WTC11 (cell line): ENCODE results near the gene ZBTB22. TPM values are rescaled to one million over a fixed set of nuclear protein-coding genes. Genes with fewer than 3 reads are reported as not detected.
"Not testable (repeated sequence)": the region's sequence is repeated elsewhere in the genome, so short reads cannot be mapped to it uniquely, and the experiment has no call there.

ENCODE experiments used
- ATAC-seq: fragments of 200-7000 bp; cut with Tn5 transposase; 2 replicates; pipeline ENCODE4 v1.10.0; 2021; ENCODE audit warnings: mild to moderate bottlenecking, moderate library complexity
- CTCF ChIA-PET: fragments of 300-600 bp; sonication (Branson Sonifier 250); formaldehyde crosslinking; loops from one replicate; lab custom pipeline; 2021; ENCODE audit warnings: antibody characterized with exemption; lab: Charles Lee
- POLR2A ChIA-PET: fragments of 350-600 bp; sonication (Branson Sonifier 250); formaldehyde crosslinking; loops from one replicate; lab custom pipeline; 2021; ENCODE audit warnings: antibody characterized with exemption; lab: Charles Lee
- DNase-seq: peaks from one replicate; pipeline ENCODE4 v3.0.0; 2021; ENCODE audit warnings: low spot score
- H3K27ac Mint-ChIP-seq: 2 replicates; pipeline ENCODE4 v1.8.0; 2021; ENCODE audit warnings: mixed read lengths
- H3K27me3 Mint-ChIP-seq: 2 replicates; pipeline ENCODE4 v1.8.0; 2021; ENCODE audit warnings: low read depth, mild to moderate bottlenecking, moderate library complexity, mixed read lengths
- H3K36me3 Mint-ChIP-seq: 2 replicates; pipeline ENCODE4 v1.8.0; 2021; ENCODE audit warnings: mixed read lengths
- H3K4me1 Mint-ChIP-seq: 2 replicates; pipeline ENCODE4 v1.8.0; 2022; ENCODE audit warnings: mixed read lengths
- H3K4me3 Mint-ChIP-seq: 2 replicates; pipeline ENCODE4 v1.8.0; 2021; ENCODE audit warnings: mild to moderate bottlenecking, moderate library complexity, mixed read lengths
- H3K9me3 Mint-ChIP-seq: 2 replicates; pipeline ENCODE4 v1.8.0; 2021; ENCODE audit warnings: mixed read lengths
- ARID4B ChIP-seq: sonication (generic); formaldehyde crosslinking; IDR thresholded peaks from 2 replicates; pipeline ENCODE4 v1.8.0; 2023; ENCODE audit warnings: missing genetic modification reagents, mild to moderate bottlenecking, borderline replicate concordance
- EMX1 ChIP-seq: fragments of 250-450 bp; sonication (Bioruptor Pico); IDR thresholded peaks from 2 replicates; pipeline ENCODE4 v1.8.0; 2021; ENCODE audit warnings: mild to moderate bottlenecking
- JUN ChIP-seq: sonication (generic); formaldehyde crosslinking; IDR thresholded peaks from 2 replicates; pipeline ENCODE4 v1.8.0; 2023; ENCODE audit warnings: mild to moderate bottlenecking, missing genetic modification reagents
- MAX ChIP-seq: sonication (generic); formaldehyde crosslinking; IDR thresholded peaks from 2 replicates; pipeline ENCODE4 v1.8.0; 2022; ENCODE audit warnings: mild to moderate bottlenecking, missing genetic modification reagents
- MXD4 ChIP-seq: fragments of 250-450 bp; sonication (Bioruptor Pico); IDR thresholded peaks from 2 replicates; pipeline ENCODE4 v1.8.0; 2021; ENCODE audit warnings: mild to moderate bottlenecking, moderate library complexity, borderline replicate concordance
- NFATC4 ChIP-seq: fragments of 250-450 bp; sonication (Bioruptor Pico); IDR thresholded peaks from 2 replicates; pipeline ENCODE4 v1.9.0; 2021; ENCODE audit warnings: mild to moderate bottlenecking
- RORB ChIP-seq: fragments of 250-450 bp; sonication (Bioruptor Pico); IDR thresholded peaks from 2 replicates; pipeline ENCODE4 v1.9.0; 2021; ENCODE audit warnings: mild to moderate bottlenecking
- SMAD4 ChIP-seq: sonication (generic); formaldehyde crosslinking; IDR thresholded peaks from 2 replicates; pipeline ENCODE4 v1.8.0; 2022; ENCODE audit warnings: mild to moderate bottlenecking, missing genetic modification reagents
- TEAD1 ChIP-seq: sonication (generic); formaldehyde crosslinking; IDR thresholded peaks from 2 replicates; pipeline ENCODE4 v1.8.0; 2022; ENCODE audit warnings: mild to moderate bottlenecking, missing genetic modification reagents
- ZBTB21 ChIP-seq: sonication (generic); formaldehyde crosslinking; IDR thresholded peaks from 2 replicates; pipeline ENCODE4 v1.8.1; 2023; ENCODE audit warnings: mild to moderate bottlenecking, missing genetic modification reagents, borderline replicate concordance
- ZNF121 ChIP-seq: sonication (generic); formaldehyde crosslinking; IDR thresholded peaks from 2 replicates; pipeline ENCODE4 v1.8.0; 2023; ENCODE audit warnings: missing genetic modification reagents
- ZNF263 ChIP-seq: sonication (generic); formaldehyde crosslinking; IDR thresholded peaks from 2 replicates; pipeline ENCODE4 v1.8.1; 2022; ENCODE audit warnings: low read depth, mild to moderate bottlenecking, moderate library complexity, missing genetic modification reagents
- ZNF281 ChIP-seq: sonication (generic); formaldehyde crosslinking; IDR thresholded peaks from 2 replicates; pipeline ENCODE4 v1.8.0; 2023; ENCODE audit warnings: mild to moderate bottlenecking, missing genetic modification reagents
- ZNF416 ChIP-seq: fragments of 250-450 bp; sonication (Bioruptor Pico); IDR thresholded peaks from 2 replicates; pipeline ENCODE4 v1.9.0; 2021; ENCODE audit warnings: mild to moderate bottlenecking, inconsistent platforms
- total RNA-seq: library from RNA; stranded (reverse); gene quantifications from 3 replicates; pipeline ENCODE4 v1.2.3, GENCODE V29; 2021

The ZBTB22 gene
- total RNA-seq, 1 experiment from 2014 or later = 11.6 TPM

- not testable (repeated sequence) for H3K27me3 Mint-ChIP-seq, H3K9me3 Mint-ChIP-seq, ATAC-seq, DNase-seq
- H3K4me3 Mint-ChIP-seq = peak overlapping the region; percentile 96
- H3K4me1 Mint-ChIP-seq = peaks cover 56% of the 10 kb centered on the region
- TF ChIP-seq ZNF416 = 0 out of 2 replicates have a peak, but pooled peaks have one; percentile 15
- H3K27ac Mint-ChIP-seq = peak overlapping the region; percentile 100
- peaks cover 53% of the 10 kb centered on the region for H3K36me3 Mint-ChIP-seq
- ChIA-PET POLR2A (interaction anchor here (1.7 to 3.2 kb wide), 2 partner anchors 13 to 27 kb away, joined by 11 to 27 read pairs; partner anchors contain the start of genes PFDN6 and WDR46), CTCF (interaction anchor here (1.5 to 3.1 kb wide), 8 partner anchors 13 to 291 kb away, joined by 5 to 40 read pairs (median 13); partner anchors contain the start of genes HSD17B8, PFDN6, RGL2 and WDR46)
These were observed 41.6 kb downstream of the ZBTB22 start for GRCh38 chr6:33275795-33276580.

- Mint-ChIP-seq H3K36me3 (peaks cover 49% of the 10 kb centered on the region), H3K4me1 (peaks cover 53% of the 10 kb centered on the region), H3K9me3 (no peaks in the 10 kb centered on the region), H3K27ac (peak overlapping the region; percentile 100), H3K4me3 (peak overlapping the region; percentile 96), H3K27me3 (no peaks in the 10 kb centered on the region)
- CTCF ChIA-PET = no interaction called here
- no peak for ATAC-seq
- POLR2A ChIA-PET = no interaction called here
- no peak for DNase-seq
- TF ChIP-seq ZNF263 (CRISPR knock-in tag) (no peak), TEAD1 (CRISPR knock-in tag) (peak; percentile 29; the same call in 1 of the 2 replicates), ZNF416 (0 out of 2 replicates have a peak, but pooled peaks have one; percentile 15), EMX1 (CRISPR knock-in tag) (0 out of 2 replicates have a peak, but pooled peaks have one; percentile 71), NFATC4 (CRISPR knock-in tag) (0 out of 2 replicates have a peak, but pooled peaks have one; percentile 5), ZNF121 (CRISPR knock-in tag) (peak; percentile 92)
These were observed 43.3 kb downstream of the ZBTB22 start for GRCh38 chr6:33273924-33274902.

GRCh38 chr6:33273129-33273923, 44.2 kb downstream of the ZBTB22 start:
- H3K27ac Mint-ChIP-seq = peak overlapping the region; percentile 100
- DNase-seq (no peak), ATAC-seq (no peak)
- H3K4me1 Mint-ChIP-seq = peaks cover 53% of the 10 kb centered on the region
- no peaks in the 10 kb centered on the region for H3K27me3 Mint-ChIP-seq
- POLR2A ChIA-PET = no interaction called here
- H3K4me3 Mint-ChIP-seq = peak overlapping the region; percentile 96
- no peaks in the 10 kb centered on the region for H3K9me3 Mint-ChIP-seq
- TF ChIP-seq RORB (CRISPR knock-in tag) (no peak), NFATC4 (CRISPR knock-in tag) (0 out of 2 replicates have a peak, but pooled peaks have one; percentile 30), ZBTB21 (CRISPR knock-in tag) (no peak)
- TF ChIP-seq, all 79 proteins: peak for 1
- H3K36me3 Mint-ChIP-seq = peaks cover 54% of the 10 kb centered on the region
- CTCF ChIA-PET = no interaction called here

GRCh38 chr6:33272275-33273128, 45.0 kb downstream of the ZBTB22 start:
- peaks cover 50% of the 10 kb centered on the region for H3K4me1 Mint-ChIP-seq
- CTCF ChIA-PET = interaction anchor here (1.0 to 2.4 kb wide), 4 partner anchors 24 to 46 kb away, joined by 3 to 10 read pairs (median 5); partner anchors contain the start of gene ZBTB22
- TF ChIP-seq MAX (peak; percentile 47; the same call in 1 of the 2 replicates), ARID4B (CRISPR knock-in tag) (no peak), JUN (CRISPR knock-in tag) (0 out of 2 replicates have a peak, but pooled peaks have one; percentile 8), SMAD4 (CRISPR knock-in tag) (peak; percentile 62; the same call in 1 of the 2 replicates), TEAD1 (CRISPR knock-in tag) (0 out of 2 replicates have a peak, but pooled peaks have one; percentile 5), MXD4 (no peak), ZNF281 (CRISPR knock-in tag) (no peak)
- TF ChIP-seq, all 79 proteins: peak for 4
- POLR2A ChIA-PET = interaction anchor here (1.1 to 2.1 kb wide), 8 partner anchors 9 to 300 kb away, joined by 3 to 8 read pairs (median 5); partner anchors contain the start of genes PFDN6, RING1 and WDR46
- peak overlapping the region; percentile 96 for H3K4me3 Mint-ChIP-seq
- DNase-seq (no peak), ATAC-seq (no peak)
- no peaks in the 10 kb centered on the region for H3K9me3 Mint-ChIP-seq
- H3K36me3 Mint-ChIP-seq = peaks cover 61% of the 10 kb centered on the region
- no peaks in the 10 kb centered on the region for H3K27me3 Mint-ChIP-seq
- H3K27ac Mint-ChIP-seq = peak overlapping the region; percentile 100
